OCI-M1 (cell line): ENCODE measurements around the gene GPR78.
"Not testable (repeated sequence)": the region's sequence is repeated elsewhere in the genome, so short reads cannot be mapped to it uniquely, and the experiment has no call there.

Experiments used
- DNase-seq: peaks from one replicate; lab custom pipeline; 2025; lab: John Stamatoyannopoulos, UW

GPR78 gene

GRCh38 chr4:8616831-8617230, 36.6 kb downstream of the GPR78 start:
- DNase-seq: no peak

GRCh38 chr4:8617486-8618040, 37.4 kb downstream of the GPR78 start:
- no peak for DNase-seq

- DNase-seq: no peak
Observed at GRCh38 chr4:8618421-8618820, 38.2 kb downstream of the GPR78 start.

GRCh38 chr4:8618961-8619720, 38.9 kb downstream of the GPR78 start:
- DNase-seq: no peak

- not testable (repeated sequence) for DNase-seq
Observed at GRCh38 chr4:8621135-8621534, 40.9 kb downstream of the GPR78 start.

DNA sequence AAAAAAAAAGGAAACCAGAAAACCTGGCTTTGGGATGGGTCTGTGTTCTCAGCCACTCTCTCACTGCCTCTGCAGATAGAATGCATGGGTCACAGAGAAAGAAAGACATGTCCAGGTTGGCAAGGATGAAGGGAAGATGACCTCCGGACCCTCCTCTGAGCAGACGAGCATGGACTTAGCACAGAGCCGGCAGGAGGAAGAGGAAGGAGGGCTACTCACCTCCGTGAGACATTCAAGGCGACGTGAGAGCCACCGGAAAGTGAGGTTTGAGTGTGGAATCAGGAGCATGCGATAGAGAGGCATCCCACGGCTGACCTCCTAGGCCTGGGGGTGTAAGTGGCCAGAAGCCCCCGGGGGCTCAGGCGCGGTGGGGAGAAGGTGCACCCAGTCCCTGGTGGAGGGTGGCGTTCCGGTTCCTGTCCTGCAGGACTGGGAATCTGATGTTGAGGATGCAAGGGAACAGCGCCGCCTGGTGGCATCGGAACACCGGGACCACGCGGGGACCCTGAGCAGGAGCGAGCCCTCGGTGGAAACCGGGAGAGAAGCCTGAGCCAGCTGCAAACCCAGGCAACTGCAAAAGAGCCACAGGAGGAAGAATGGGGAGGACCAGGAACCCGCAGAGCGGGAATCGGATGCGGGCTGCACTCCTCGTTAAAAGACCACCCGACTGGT, 44.5 kb downstream of the GPR78 start:
- not testable (repeated sequence) for DNase-seq

GRCh38 chr4:8630240-8630905, 50.2 kb downstream of the GPR78 start:
- not testable (repeated sequence) for DNase-seq

- DNase-seq: not testable (repeated sequence)
Observed at GRCh38 chr4:8631896-8632295, 51.7 kb downstream of the GPR78 start.

GRCh38 chr4:8634773-8635172, 54.6 kb downstream of the GPR78 start:
- not testable (repeated sequence) for DNase-seq

DNA sequence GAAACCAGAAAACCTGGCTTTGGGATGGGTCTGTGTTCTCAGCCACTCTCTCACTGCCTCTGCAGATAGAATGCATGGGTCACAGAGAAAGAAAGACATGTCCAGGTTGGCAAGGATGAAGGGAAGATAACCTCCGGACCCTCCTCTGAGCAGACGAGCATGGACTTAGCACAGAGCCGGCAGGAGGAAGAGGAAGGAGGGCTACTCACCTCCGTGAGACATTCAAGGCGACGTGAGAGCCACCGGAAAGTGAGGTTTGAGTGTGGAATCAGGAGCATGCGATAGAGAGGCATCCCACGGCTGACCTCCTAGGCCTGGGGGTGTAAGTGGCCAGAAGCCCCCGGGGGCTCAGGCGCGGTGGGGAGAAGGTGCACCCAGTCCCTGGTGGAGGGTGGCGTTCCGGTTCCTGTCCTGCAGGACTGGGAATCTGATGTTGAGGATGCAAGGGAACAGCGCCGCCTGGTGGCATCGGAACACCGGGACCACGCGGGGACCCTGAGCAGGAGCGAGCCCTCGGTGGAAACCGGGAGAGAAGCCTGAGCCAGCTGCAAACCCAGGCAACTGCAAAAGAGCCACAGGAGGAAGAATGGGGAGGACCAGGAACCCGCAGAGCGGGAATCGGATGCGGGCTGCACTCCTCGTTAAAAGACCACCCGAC, 55.8 kb downstream of the GPR78 start:
- DNase-seq: not testable (repeated sequence)
